ENCODE measurements around the gene CIITA.

The CIITA gene

DNA sequence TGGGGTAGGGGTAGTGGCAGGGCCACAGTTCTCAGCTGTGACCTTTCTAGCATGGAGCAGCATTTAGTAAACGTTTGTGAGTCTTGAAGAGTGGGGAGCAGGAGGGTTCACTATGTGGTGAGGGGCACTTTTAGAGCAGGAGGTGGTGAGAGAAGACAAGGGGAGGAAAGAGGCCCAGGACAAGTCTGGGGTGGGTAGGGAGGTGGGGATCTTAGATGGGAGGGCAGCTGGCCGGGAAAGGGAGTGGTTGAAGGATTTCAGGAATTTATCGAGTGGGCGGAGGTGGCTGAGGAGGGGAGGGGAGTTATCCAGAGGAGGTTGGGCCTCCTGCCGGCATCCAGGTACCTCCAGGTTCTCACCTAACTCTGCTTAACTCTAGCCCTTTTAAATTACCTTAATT is 69.3 kb downstream of the CIITA start:
- in situ Hi-C loops (cut with HindIII; ENCODE audit: low sequenced_read_pairs), result no loop called here

DNA sequence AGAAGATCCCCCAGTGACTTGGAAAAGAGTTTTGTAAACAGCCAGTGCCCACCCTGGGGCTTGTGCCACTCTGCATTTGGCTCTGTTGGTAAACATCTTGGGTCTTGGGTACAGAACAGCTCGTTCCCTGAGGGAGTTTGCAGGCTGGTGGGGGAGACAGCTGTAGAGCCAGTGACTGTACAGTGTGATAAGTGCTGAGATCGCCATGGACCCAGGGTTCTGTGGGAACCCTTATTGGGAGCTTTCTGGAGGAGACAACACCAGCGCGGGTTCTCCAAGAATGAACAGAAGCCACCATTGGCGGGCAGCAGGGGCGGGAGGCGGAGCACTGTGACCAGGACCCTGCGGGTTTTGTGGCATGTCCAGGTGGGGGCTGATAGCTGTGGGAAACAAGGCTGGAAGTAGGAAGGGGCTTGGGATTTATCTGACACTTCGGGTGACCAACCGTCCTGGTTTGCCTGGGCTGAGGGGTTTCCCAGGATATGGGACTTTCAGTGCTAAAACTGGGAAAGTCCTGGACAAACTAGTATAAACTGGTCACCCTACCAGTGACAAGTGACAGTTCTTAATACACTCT is 70.3 kb downstream of the CIITA start:
- in situ Hi-C loops (cut with HindIII; ENCODE audit: low sequenced_read_pairs), result no loop called here

- in situ Hi-C loops (cut with HindIII; ENCODE audit: low sequenced_read_pairs), result no loop called here
Measured at GRCh38 chr16:10949424-10949970, 72.5 kb downstream of the CIITA start.

DNA sequence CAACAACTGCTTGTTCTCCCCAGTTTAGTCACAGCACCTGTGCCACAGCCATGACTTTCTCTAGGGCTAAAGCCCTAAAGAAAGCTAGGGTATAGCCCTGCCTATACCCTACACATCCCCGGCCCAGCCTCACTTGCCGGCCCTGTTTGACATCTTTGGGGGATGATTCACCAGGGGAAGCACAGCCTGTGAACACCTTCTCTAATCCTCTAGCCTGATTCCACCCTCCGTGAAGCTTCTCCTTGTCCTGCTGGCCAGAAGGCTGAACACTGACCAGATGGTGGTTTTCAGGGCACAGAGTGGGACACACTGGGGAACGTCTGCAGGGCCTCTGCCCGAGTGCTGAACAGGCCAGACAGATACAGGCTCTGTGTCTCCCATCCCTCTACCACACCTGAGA is 73.4 kb downstream of the CIITA start:
- in situ Hi-C loops (cut with HindIII; ENCODE audit: low sequenced_read_pairs), result loop anchor here (5.0 to 25.0 kb wide), 3 partner anchors 102 to 402 kb away; partner anchors contain the start of genes PRM3, SOCS1 and TNP2

- in situ Hi-C loops (cut with HindIII; ENCODE audit: low sequenced_read_pairs), result loop anchor here (5.0 to 25.0 kb wide), 3 partner anchors 101 to 401 kb away; partner anchors contain the start of genes PRM3, SOCS1 and TNP2
Measured at GRCh38 chr16:10951026-10951425, 74.0 kb downstream of the CIITA start.

GRCh38 chr16:10954903-10955302 is 77.9 kb downstream of the CIITA start:
- in situ Hi-C loops (cut with HindIII; ENCODE audit: low sequenced_read_pairs), result loop anchor here (5.0 to 25.0 kb wide), 3 partner anchors 97 to 397 kb away; partner anchors contain the start of genes PRM3, SOCS1 and TNP2

DNA sequence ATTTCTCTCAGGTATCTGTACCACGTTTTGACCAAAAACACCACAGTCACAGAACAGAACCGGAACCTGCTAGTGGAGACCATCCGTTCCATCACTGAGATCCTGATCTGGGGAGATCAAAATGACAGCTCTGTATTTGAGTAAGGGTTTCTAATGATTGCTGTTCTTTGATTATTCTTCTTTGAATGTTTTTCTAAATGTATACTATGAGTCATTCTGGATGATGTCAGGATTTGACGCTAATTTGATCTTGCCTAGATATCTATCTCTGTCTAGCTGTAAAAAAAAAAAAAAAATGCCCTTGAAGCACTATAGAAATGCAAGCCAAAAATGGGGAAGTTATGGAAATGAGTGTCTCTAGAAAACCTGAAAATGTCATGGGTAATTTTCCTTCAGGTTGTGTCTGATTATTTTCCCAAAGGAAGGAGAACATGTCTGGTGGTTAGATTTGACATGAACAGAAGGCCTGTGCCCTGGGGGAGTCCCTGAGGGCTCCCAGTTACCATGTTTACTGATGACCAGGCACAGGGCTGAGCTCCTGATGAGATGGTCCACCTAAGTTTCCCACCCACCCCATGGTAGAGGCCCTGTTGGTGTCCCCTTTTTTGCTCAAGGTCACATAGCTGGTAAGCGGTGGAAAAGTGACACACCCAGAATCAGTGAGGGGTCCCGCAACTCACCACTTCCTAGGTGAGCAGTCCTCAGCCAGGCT is 80.9 kb downstream of the CIITA start:
- in situ Hi-C loops (cut with HindIII; ENCODE audit: low sequenced_read_pairs), result loop anchor here (25.0 kb wide), 1 partner anchor 304 kb away; the partner anchor contains the start of genes PRM3, SOCS1 and TNP2

DNA sequence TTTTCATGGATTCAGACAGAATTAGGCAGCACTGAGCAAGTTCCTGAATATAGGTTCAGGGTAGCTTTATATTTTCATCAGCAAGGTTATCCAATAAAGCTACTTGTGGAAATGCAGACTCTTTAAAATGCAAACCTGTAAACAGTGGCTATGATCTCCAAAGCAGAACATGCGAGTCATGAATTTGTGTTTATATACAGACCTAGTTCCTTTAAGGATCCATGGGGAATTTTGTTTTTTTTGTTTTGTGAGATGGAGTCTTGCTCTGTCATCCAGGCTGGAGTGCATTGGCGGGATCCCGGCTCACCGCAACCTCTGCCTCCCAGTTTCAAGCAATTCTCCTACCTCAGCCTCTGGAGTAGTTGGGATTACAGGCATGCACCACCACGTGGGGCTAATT is 82.2 kb downstream of the CIITA start:
- in situ Hi-C loops (cut with HindIII; ENCODE audit: low sequenced_read_pairs), result loop anchor here (25.0 kb wide), 1 partner anchor 303 kb away; the partner anchor contains the start of genes PRM3, SOCS1 and TNP2

DNA sequence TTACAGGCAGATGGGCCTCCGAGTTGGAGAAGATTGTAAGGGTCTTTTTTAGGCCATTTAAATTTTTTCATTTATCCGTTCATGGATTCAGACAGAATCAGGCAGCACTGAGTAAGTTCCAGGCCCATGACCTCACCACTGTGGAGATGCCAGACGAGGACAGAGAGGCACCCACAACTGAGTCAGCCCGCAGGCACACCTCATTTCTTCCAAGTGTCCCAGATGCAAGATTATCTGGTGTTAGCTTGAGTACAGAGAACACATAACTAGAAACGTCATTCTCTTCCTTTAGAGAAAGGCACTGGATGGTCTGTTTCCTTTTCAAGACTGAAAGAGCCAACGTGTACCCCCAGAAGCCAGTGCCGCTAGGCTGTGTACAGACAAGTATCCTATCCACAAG is 84.2 kb downstream of the CIITA start:
- in situ Hi-C loops (cut with HindIII; ENCODE audit: low sequenced_read_pairs), result loop anchor here (25.0 kb wide), 1 partner anchor 301 kb away; the partner anchor contains the start of genes PRM3, SOCS1 and TNP2

GRCh38 chr16:10964039-10964890 is 87.3 kb downstream of the CIITA start:
- in situ Hi-C loops (cut with HindIII; ENCODE audit: low sequenced_read_pairs), result loop anchor here (25.0 kb wide), 1 partner anchor 298 kb away; the partner anchor contains the start of genes PRM3, SOCS1 and TNP2

DNA sequence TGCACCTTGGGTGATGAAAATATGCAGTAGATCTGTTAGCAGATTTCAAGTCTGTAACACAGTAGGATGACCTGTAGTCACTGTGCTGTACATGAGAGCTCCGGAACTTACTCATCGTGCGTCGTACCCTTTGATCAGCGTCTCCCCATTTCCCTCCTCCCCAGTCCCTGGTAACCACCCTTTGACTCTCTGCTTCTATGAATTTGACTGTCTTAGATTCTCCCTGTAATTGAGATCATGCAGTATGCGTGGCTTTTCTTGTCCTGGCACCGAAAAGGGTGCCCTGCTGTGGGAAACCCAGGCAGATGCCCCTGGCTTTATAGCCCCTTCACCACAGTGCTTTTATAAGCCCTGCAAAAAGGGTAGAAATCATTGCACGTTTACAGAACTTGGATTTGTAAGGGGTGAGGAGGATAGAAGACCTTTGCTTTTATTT is 87.9 kb downstream of the CIITA start:
- in situ Hi-C loops (cut with HindIII; ENCODE audit: low sequenced_read_pairs), result loop anchor here (25.0 kb wide), 1 partner anchor 297 kb away; the partner anchor contains the start of genes PRM3, SOCS1 and TNP2

DNA sequence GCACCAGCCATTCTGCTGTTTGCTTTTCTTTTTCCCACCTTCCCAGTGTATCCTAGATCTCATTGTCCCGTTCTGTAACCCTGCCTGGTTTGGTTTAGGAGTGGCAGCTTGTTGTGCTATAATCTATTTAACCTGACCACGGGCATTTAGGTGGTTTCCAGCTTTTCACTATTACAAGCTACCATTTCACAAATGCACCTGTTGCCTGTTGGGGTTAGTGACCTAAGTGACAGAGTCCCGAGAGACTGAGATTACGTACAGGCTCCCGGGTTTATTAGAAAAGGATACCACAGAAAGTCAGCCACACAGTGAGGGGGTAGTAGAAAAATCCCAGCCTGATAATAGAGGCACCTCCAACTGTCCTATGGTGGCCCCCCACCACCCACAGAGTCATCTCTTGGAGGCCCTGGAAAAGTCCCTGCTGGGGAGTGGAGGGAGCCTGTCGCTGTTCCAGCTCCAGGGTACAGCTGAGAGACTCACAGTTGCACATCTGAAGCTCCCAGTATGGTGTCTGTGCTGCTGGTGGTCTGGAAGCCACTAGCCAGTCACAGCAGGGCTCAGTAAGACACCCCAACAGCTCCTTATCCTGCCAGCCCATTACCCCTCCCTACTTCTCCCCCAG is 88.5 kb downstream of the CIITA start:
- in situ Hi-C loops (cut with HindIII; ENCODE audit: low sequenced_read_pairs), result loop anchor here (25.0 kb wide), 1 partner anchor 297 kb away; the partner anchor contains the start of genes PRM3, SOCS1 and TNP2

GRCh38 chr16:10966129-10966528 is 89.1 kb downstream of the CIITA start:
- in situ Hi-C loops (cut with HindIII; ENCODE audit: low sequenced_read_pairs), result loop anchor here (25.0 kb wide), 1 partner anchor 296 kb away; the partner anchor contains the start of genes PRM3, SOCS1 and TNP2

DNA sequence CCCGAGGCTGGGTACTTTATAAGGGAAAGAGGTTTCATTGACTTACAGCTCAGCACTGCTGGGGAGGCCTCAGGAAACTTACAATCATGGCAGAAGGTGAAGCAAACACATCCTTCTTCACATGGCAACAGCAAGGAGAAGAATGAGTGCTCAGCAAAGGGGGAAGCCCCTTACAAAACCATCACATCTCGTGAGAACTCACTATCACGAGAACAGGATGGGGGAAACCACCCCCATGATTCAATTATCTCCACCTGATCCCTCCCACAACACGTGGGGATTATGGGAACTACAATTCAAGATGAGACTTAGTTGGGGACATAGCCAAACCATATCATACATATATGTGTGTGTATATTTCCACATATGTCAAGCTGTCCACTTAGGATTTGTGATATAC is 89.6 kb downstream of the CIITA start:
- in situ Hi-C loops (cut with HindIII; ENCODE audit: low sequenced_read_pairs), result loop anchor here (25.0 kb wide), 1 partner anchor 296 kb away; the partner anchor contains the start of genes PRM3, SOCS1 and TNP2

DNA sequence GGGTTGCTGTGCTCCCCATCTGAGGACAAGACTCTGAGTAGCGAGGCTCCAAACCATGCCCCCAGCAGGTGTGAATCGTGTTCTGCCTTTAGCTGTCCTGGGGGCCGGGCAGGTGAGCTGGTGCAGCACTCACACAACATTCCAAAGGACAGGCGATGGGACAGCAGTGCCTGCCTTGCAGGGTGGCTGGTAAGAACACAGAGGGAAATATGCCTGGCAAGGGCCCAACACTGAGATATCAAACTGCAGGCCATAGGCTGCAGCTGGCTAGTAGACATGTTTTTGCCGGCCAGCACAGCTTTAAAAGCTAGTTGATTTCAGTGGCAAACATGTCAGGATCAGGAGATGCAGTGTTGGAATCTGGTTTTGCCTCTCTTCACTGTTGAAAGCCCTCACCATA is 91.0 kb downstream of the CIITA start:
- in situ Hi-C loops (cut with HindIII; ENCODE audit: low sequenced_read_pairs), result loop anchor here (25.0 kb wide), 1 partner anchor 294 kb away; the partner anchor contains the start of genes PRM3, SOCS1 and TNP2

- in situ Hi-C loops (cut with HindIII; ENCODE audit: low sequenced_read_pairs), result loop anchor here (25.0 kb wide), 1 partner anchor 294 kb away; the partner anchor contains the start of genes PRM3, SOCS1 and TNP2
Measured at GRCh38 chr16:10968498-10968897, 91.5 kb downstream of the CIITA start.

DNA sequence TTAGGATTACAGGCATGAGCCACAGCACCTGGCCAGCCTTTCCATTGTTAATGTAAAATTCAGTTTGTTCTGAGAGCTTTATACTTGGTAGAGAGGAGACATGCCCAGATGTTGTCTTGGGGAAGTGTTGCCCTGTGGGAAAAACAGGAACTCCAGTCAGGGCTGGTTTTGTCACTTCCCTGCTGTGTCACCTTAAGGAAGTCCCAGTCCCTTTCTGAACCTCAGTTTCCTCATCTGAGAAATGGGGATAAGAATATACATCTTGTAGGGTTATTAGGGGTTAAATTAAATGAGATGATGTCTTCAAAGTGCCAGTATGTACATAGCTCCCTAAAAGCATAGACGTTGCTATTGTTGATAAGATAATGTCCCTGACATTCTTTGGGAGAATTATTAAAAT is 92.6 kb downstream of the CIITA start:
- in situ Hi-C loops (cut with HindIII; ENCODE audit: low sequenced_read_pairs), result loop anchor here (25.0 kb wide), 1 partner anchor 293 kb away; the partner anchor contains the start of genes PRM3, SOCS1 and TNP2

GRCh38 chr16:10970065-10970464 is 93.1 kb downstream of the CIITA start:
- in situ Hi-C loops (cut with HindIII; ENCODE audit: low sequenced_read_pairs), result loop anchor here (25.0 kb wide), 1 partner anchor 292 kb away; the partner anchor contains the start of genes PRM3, SOCS1 and TNP2

- in situ Hi-C loops (cut with HindIII; ENCODE audit: low sequenced_read_pairs), result loop anchor here (25.0 kb wide), 1 partner anchor 291 kb away; the partner anchor contains the start of genes PRM3, SOCS1 and TNP2
Measured at GRCh38 chr16:10971560-10971961, 94.6 kb downstream of the CIITA start.

Measured in endothelial cell of hepatic sinusoid (primary cell).